NCI-H1105 treated with DMSO at 0.1 percent for 48 hours (cell line): ENCODE results near the gene TEAD1.
A peak's percentile ranks its signal among the peaks of the same experiment; 100 is the strongest.

Source experiments
- DNase-seq: peaks from one replicate; lab custom pipeline; 2025; lab: John Stamatoyannopoulos, UW

Gene TEAD1

GRCh38 chr11:12764187-12764914 lies 90.1 kb downstream of the TEAD1 start:
- DNase-seq = peak; percentile 47

- peak; percentile 98 for DNase-seq
These were observed 91.2 kb downstream of the TEAD1 start for GRCh38 chr11:12765428-12765827.

- no peak for DNase-seq
These were observed 92.8 kb downstream of the TEAD1 start for GRCh38 chr11:12767027-12767426.

GRCh38 chr11:12767577-12767976 lies 93.4 kb downstream of the TEAD1 start:
- DNase-seq = no peak

GRCh38 chr11:12768726-12769673 lies 94.8 kb downstream of the TEAD1 start:
- DNase-seq = no peak

GRCh38 chr11:12769834-12770345 lies 95.7 kb downstream of the TEAD1 start:
- no peak for DNase-seq

- no peak for DNase-seq
These were observed 96.2 kb downstream of the TEAD1 start for GRCh38 chr11:12770435-12770834.

GRCh38 chr11:12770966-12771597 lies 96.9 kb downstream of the TEAD1 start:
- DNase-seq = peak; percentile 31

GRCh38 chr11:12771875-12772274 lies 97.7 kb downstream of the TEAD1 start:
- DNase-seq = no peak

GRCh38 chr11:12772324-12772723 lies 98.1 kb downstream of the TEAD1 start:
- no peak for DNase-seq

- DNase-seq = no peak
These were observed 99.4 kb downstream of the TEAD1 start for GRCh38 chr11:12773591-12773990.

GRCh38 chr11:12775955-12776354 lies 101.7 kb downstream of the TEAD1 start:
- DNase-seq = no peak

GRCh38 chr11:12777208-12777874 lies 103.1 kb downstream of the TEAD1 start:
- DNase-seq = peak; percentile 53

GRCh38 chr11:12778240-12778905 lies 104.2 kb downstream of the TEAD1 start:
- DNase-seq = peak; percentile 59

- no peak for DNase-seq
These were observed 109.5 kb downstream of the TEAD1 start for GRCh38 chr11:12783765-12784164.

- no peak for DNase-seq
These were observed 110.2 kb downstream of the TEAD1 start for GRCh38 chr11:12784445-12784844.

- DNase-seq = no peak
These were observed 110.8 kb downstream of the TEAD1 start for GRCh38 chr11:12784987-12785386.

- DNase-seq = peak; percentile 97
These were observed 111.7 kb downstream of the TEAD1 start for GRCh38 chr11:12785901-12786300.

GRCh38 chr11:12786450-12786849 lies 112.2 kb downstream of the TEAD1 start:
- no peak for DNase-seq

- no peak for DNase-seq
These were observed 112.7 kb downstream of the TEAD1 start for GRCh38 chr11:12786891-12787290.

GRCh38 chr11:12787847-12788246 lies 113.6 kb downstream of the TEAD1 start:
- DNase-seq = no peak
